Activated T-helper 1 cell treated with anti-CD3 and anti-CD28 coated beads, Interleukin-2, amount 50 U/mL, for 16 hours (primary cell): Measurements from ENCODE around the gene RNF225.
A peak's percentile ranks its signal among the peaks of the same experiment; 100 is the strongest.
"Not testable (repeated sequence)": the region's sequence is repeated elsewhere in the genome, so short reads cannot be mapped to it uniquely, and the experiment has no call there.

Experiments
- DNase-seq, 2 donors: peaks; one replicate each; pipeline ENCODE4 v3.0.0-alpha.2; 2020; ENCODE audit warnings: low read depth in 1 of 2, low spot score in 1 of 2

RNF225 gene

GRCh38 chr19:58395220-58395978 is at the start of gene RNF225:
RNF225 (plus strand) TSS chr19:58395656; CDS start chr19:58396090, 434 bp downstream.
- DNase-seq = no peak

DNA sequence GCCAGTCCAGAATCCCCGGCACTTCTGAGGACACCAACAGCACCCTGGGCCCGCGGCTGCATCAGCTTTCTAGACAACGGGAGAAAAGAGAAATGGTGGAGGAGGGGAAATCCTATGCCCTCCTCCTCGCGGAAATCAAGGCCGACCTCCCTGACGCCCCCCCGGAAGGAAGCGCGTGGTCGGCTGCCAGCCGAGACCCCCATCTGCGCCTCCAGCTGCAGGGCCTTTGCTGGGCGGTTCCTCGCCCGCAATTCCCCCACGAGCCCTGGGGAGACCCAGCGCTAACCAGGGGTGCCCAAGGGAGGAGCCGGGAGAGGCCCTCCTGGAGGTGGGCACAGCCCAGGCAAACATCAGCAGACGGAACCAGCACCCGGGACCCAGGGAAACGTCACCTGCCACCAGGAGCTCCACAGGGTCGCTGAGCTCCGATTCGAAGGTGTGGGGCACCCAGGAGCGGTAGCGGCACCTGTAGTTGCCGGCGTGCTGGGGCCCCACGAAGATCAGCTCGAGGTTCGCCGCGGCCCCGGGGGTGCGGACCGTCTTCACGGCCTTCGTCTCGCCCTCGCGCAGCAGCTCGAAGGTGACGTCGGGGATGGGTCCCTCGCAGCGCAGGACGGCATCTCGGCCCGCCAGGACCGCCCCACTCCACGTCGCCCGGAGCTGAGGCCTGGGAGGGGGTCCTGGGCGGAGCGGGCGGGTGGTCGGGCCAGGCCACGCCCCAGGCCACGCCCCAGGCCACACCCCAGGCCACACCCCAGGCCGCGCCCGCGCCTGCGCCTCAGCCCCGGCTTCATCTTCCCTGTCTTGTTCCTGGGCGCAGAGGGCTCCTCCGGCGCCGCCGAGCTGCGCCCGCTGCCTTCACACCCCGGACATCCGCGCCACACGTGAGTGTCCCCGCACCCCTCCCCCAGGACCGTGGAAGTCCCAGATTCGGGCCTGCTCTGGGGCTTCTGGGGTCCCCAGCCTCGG is 48.2 kb upstream of the RNF225 start:
- peak; percentile 26 to 51 for DNase-seq

- DNase-seq = not testable (repeated sequence)
Observed at GRCh38 chr19:58348080-58348479, 47.4 kb upstream of the RNF225 start.

DNA sequence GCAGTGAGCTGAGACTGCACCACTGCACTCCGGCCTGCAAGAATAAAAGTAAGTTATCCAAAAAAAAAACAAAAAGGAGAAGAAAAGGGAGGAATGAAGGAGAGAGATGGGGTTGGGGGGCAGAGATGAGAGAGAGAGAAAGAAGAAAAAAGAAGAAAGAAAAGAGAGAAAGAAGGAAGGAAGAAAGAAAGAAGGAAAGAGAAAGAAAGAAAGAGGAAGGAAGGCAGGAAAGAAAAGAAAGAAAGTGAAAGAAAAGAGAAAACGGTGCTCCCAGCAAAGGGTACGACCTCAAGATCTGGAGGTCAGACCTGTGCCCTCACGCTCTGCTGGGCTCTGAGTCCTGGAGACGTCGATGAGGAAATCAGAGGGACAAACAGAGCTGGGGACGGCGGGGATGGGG is 45.9 kb upstream of the RNF225 start:
- DNase-seq = no peak

- DNase-seq = no peak
Observed at GRCh38 chr19:58350001-58350861, 45.2 kb upstream of the RNF225 start.

- no peak for DNase-seq
Observed at GRCh38 chr19:58350871-58351557, 44.4 kb upstream of the RNF225 start.

GRCh38 chr19:58351558-58351878 is 43.9 kb upstream of the RNF225 start:
- DNase-seq = no peak

DNA sequence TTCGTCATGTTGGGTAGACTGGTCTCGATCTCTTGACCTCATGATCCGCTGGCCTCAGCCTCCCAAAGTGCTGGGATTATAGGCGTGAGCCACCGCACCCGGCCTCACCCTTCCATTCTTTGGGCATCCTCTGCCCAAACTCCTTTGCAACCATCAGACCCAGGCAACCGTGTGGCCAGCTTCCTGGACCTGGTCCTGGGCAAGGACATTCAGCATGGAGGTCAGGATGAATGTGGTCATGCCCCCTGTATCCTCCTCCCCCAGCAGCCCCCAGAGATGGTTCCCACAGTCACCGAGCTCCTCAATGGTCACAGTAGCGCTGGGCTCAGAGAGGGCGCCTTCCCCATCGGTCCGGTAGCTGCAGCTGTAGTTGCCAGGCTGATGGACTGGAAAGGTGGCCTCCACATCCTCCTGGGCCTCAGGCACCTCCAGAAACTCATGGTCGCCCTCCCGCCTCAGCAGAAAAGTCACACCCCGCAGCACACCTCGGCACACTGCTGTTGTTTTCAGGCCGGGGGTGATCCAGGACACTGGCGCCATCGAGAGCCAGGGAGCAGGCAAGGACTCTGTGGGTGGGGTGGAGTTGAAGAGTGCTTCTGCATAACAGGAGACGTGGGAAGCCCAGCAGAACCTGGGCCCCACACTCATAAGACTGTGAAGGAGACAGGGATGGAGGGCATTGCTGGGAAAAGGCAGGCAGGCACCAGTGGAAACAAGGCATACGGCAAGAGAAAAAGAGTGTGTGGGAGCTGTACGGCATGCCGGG is 43.3 kb upstream of the RNF225 start:
- DNase-seq = no peak

DNA sequence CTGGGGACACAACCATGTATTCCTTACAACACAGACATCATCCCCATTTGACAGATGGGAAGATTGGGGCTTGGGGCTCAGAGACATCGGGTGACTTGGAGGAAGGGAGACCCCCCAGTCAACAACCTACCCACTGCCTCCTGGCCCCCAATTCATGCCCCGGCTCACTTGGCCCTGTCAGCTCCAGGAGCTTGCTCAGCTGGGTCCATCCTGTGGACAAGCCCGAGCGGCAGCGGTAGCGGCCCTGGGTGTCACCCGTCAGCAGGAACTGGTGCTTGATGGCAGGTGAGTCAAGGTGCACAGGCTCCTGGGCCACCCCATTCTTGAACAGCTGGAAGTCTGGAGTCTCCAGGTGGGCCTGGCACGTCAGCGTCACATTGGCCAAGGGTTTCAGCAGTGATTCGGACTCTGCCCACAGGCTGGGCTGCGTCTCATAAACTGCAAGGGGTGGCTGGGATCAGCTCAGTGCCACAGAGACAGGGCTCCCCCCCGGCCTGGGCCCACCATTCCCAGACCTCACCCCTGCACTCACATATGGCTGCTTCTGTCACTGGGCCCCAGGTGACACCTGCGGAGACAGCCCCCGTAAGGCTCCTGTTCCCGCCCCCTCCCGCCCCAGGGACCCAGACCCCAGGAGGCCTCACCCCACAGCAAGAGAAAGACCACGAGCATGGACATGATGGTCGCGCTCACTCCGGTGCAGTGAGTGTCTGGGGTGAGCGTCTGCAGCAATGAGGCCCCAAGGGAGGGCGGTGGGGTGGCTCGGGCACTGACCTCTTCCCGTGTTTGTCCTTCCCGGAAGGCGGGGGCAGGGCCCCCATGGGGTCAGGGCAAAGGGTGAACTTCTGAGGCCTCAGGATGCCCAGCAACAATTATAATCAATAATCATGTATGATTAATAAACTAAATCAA is 42.4 kb upstream of the RNF225 start, which contains the start of gene A1BG:
A1BG (minus strand) TSS at position 733 of the 912 bp plus-strand sequence; CDS start at position 678, 55 bp downstream.
- no peak for DNase-seq

GRCh38 chr19:58353717-58354477 is 41.6 kb upstream of the RNF225 start:
- no peak for DNase-seq

- no peak for DNase-seq
Observed at GRCh38 chr19:58354478-58355030, 40.9 kb upstream of the RNF225 start.

DNA sequence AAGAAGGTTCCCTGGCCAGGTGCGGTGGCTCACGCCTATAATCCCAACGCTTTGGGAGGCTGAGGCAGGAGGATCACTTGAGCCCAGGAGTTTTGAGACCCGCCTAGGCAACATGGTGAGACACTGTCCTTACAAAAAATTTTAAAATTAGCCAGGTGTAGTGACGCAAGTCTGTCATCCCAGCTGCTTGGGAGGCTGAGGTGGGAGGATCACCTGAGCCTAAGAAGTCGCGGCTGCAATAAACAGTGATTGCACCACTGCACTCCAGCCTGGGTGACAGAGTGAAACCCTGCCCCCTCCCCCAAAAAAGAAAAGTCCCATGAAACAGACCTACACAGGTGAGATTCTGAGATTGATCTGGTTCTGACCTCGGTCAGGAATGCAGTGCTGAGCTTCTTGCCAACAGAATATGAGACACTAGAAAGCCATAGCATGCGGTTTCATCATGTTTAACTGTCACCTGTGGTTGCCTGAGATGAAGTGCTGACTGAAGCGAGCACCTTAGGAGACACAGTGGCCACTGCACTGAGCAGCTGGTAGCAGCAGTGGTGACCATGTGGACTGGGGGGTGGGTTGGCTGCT is 40.1 kb upstream of the RNF225 start:
- DNase-seq = no peak

GRCh38 chr19:58355908-58356765 is 39.3 kb upstream of the RNF225 start:
- DNase-seq = no peak

- DNase-seq = no peak
Observed at GRCh38 chr19:58356766-58357480, 38.5 kb upstream of the RNF225 start.

DNA sequence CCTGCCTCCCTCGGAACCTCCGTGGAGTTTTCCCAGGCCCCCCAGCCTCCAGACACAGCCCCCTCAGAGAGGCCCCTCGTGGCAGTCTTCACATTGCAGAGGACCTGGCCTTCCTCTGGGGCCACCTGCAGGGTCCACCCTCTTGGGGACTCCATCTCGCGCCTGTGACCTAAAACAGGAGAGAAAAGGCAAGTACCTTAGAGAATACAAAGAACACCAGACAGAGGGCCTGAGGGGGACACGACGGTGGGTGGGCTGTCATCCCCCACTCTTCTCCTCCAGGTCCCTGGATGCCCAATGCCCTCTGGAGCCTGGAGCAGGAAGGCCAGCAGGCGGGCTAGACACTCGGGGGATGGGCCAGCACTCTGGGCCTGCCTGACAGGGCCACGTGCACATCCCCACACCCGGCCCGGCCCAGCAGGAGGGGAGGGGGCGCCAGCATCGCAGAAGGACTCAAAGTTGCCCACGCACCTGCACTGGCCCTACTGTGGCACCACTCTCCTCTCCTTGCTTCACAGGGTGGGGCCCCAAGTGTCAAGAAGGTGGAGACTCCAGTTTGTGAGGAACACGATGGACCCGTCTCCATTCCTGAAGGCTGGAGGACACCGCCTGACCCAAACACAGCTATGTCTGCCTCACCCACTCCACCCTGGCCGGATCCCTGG is 37.8 kb upstream of the RNF225 start:
- no peak for DNase-seq
